GM21515 (cell line): ENCODE measurements around the gene PXDN.
"Not testable (repeated sequence)": the region's sequence is repeated elsewhere in the genome, so short reads cannot be mapped to it uniquely, and the experiment has no call there.

ENCODE experiments used
- ATAC-seq: cut with Tn5 transposase; IDR thresholded peaks from one replicate; pipeline ENCODE4 v1.9.1; 2021; ENCODE audit not compliant: unreplicated experiment

Gene PXDN

DNA sequence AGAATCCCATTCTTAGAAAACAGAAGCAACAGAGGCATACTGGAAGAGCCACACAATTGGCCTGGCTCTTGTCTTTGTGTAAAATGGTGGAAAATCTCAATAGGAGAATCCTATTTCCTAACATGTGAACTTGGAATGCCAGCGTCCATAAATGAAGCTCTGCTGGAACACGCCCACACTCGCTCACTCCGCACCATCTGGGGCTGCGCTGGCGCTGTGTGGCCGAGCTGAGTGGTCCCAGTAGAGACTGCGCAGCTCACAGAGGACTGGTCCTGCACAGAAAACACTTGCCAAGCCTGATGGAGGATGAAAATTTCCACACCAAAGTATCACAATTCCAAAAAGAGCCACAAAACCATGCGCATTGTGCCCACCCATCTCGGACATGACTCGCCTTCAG is 56.2 kb downstream of the PXDN start:
- no peak for ATAC-seq

DNA sequence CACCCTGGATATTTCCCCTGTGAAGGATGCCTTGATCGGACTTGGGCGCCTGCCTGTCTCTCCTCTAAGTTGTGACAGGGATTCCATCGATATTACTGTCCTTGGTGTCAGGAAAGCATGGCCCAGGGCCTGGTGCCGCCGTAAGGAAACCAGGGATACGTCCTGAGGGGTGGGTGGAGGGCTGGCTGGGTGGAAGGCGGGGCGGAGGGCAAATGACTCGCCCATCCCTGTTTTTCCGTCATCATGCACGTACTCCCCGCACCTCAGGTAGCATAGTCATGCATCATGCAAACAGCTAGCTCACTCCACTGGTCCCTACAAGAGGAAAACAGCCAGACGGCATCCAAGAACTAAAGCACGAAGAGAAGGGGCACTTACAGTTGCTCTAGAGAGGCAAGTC is 57.1 kb downstream of the PXDN start:
- ATAC-seq = no peak

DNA sequence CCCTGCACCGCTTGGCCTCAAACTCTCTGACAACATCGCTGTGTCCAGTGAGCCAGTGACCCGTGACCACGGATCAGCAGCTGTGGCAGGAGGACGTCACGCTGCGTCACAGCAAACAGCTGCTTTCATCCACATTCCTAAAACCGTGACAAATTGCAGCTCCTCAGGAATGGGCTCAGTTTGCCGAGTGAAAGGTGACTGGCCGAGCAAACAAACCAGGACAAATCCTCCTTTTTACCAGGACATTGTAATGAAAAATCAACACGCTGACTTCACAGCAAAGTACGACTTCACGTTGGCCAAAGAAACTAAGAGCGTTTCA is 57.6 kb downstream of the PXDN start:
- no peak for ATAC-seq

DNA sequence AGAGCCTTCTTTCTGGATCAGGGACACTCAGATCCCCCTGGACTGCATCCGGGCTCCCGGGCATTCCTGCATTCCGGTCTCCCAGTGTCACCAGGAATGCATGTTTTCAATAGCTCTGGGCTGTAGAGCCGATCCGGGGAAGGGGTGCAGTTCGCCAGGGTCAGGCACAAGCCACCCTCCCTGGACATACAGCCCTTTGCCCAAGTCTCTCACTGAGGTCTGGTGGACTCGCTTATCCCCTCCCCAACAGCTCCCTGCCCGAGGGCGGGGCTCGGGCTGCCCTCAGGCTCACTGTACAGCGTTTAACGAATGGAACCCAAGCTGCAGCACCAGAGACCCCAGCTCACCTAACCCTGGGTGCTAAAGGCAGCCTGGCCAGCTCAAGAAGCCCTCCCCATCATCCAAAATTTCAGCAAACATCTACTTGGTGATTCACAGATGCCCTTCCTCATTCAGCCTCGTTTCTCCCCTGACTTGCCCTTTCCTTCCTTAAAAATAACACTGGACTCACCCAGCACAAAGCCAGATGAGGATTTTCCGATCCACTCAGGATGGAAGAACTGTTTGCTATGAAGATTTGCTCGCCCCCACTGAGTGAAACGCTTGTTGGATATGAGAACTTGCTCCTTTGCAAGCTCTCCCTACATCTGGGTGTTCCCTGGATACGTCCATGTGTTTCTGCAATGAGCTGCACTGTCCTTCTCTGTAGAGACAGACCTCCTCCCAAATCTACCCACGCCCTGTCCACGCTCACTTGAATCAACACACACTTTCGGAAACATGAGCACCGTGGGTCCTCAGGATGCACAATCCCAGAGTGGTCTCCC is 58.1 kb downstream of the PXDN start:
- ATAC-seq = no peak

DNA sequence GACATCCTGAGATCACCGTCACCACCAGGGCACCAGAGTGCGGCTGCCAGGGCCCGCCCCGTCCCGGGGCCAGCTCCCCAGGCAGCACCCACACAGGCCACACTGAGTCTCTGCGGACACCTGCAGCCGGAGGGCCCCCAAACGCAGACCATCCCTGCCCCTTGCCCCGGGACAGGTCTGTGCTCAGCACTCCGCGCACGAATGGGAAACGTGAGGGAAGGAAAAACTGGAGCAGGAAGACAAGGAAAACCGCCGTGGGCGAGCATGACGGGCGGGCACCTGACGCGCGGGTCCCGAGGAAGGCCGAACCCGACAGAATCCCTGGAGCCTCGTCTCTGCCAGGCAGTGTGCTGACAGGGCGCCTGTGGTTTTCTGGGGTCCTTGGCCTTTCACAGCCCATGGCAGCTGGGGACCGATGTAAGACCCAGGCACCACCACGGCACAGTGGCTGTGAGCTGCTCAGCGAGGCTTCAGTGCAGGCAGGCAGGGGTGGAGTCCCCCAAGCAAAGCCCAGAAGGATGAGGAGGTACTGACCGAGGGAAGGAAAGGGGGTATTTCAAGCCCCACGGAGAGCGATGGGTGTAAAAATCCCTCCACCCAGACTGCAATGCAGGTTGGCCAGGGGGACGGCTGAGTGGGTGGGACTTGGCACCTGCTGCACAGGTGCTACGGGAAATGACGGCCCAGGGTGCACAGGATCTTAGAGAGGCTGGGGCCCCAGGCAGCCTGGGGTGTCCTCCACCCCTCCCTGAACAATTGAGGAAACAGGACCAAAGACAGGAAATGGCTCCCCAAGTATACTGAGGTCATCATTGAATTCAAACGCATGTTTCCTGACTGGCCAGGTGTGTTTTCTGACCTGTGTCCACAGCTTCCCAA is 59.0 kb downstream of the PXDN start:
- ATAC-seq = no peak

DNA sequence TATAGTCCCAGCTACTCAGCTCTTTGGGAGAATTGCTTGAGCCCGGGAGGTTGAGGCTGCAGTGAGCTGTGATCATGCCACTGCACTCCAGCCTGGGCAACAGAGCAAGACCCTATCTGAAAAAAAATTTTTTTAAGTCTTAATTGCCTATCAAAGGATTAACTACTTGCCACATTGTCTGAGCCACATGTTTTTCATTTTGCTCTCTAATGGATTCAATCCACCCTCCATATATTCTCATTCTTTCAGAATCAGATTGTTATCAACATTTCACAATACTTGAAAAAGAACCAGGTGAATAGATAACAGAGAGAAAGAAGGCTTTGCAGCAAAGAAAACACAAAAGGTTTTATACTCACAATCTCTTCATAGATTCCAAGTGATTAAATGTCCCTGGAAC is 61.0 kb downstream of the PXDN start:
- no peak for ATAC-seq

DNA sequence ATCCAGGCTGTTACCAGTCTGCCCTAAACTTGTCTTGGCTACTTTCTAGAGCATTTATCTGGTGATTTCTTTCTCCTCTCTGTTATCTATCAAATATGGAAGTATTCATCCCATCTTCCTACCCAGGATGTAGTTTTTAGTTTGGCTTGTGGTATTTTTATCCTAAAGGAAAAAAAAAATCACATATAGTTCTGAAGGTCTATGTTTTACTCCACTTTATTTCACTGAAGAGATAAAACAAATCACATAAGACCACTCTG is 62.2 kb downstream of the PXDN start:
- ATAC-seq = no peak

DNA sequence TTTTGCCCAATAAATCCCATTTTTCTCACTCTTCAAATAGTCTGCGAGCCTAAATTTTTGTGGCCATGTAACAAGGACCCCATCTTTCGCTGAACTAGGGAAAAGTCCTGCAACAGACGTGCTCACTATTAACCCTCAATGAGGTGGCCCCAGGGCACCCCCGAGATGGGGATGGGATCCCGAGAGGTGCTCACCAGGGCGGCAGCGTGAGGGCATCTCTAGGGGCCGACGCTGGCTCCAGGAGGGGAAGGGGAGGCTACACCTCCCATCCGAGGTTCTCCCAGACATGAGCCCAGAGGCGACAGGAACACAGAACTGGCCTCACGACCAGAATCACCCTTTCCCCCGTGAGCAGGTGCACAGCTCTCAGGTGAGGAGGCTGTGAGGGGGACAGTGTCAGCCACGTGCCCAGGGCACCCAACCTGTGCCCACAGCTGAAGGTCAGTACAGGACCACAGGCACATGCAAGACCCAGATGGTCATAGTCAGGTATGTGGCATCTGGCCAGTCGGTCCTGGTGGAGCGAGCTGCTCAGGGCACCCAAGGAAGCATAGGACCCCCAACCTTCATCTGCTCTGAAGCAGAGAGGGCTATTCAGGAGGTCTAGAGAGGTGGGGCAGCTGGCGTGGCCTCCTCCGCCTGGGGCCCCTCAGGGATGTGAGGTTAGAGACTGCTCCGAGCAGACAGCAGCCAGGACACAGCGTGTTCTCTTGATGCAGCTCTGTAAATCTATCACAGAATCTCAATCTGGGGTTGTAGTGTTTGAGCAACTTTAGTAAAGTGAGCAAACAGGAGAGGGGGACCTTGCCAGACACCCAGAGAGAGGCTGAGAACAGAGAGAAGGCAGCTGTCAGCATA is 62.8 kb downstream of the PXDN start:
- ATAC-seq = no peak

DNA sequence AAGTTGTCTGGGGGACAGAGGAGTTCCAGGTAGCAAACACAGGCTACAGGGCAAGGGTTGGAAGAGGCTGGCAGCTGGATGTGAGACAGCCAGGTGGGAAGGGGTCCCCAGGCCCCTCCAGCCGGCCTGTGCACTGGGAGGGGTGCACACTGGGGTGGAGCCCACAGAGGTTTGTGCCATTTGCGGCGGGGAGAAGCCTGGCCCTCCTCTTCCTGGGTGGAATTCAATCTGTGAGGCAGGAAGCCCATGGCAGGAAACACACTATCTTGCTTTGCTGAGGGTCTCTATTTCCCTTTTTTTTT is 63.3 kb downstream of the PXDN start:
- no peak for ATAC-seq

DNA sequence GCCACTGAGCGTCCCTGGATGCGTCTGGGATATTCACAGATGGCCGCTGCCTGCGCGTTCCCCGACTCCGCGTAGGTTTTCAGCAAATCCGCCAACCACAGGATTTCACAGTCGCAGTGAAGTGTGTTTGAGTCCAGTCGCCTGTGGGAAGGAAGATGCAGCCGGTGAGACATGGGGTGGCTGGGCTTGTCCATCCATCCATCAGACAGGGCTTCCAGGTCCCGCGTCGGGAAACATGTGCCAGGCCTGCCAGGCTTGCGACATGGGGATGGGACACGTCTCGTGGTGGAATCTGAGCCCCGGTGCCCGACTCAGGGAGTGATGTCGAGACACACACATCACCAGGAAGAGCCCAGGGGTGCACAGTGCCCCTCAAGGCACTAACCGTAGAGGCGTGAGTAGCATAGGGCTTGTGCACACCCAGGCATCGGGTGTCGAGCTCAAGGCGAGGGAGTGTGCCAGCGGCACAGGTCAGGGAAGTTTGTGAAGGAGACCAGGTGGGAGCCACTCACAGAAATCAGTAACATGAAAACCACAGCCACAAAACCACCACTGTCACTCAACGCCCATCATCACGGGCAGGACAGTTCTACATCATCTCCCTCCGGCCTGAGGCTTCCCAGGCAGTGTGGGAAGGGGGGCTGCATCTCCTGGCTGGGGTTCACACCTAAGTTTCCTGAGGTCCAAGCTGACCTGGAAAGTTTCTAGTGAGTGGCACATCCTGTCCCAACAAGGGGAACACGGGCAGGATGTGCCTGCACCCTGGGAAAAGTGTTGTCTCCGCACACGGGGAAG is 63.9 kb downstream of the PXDN start:
- no peak for ATAC-seq

DNA sequence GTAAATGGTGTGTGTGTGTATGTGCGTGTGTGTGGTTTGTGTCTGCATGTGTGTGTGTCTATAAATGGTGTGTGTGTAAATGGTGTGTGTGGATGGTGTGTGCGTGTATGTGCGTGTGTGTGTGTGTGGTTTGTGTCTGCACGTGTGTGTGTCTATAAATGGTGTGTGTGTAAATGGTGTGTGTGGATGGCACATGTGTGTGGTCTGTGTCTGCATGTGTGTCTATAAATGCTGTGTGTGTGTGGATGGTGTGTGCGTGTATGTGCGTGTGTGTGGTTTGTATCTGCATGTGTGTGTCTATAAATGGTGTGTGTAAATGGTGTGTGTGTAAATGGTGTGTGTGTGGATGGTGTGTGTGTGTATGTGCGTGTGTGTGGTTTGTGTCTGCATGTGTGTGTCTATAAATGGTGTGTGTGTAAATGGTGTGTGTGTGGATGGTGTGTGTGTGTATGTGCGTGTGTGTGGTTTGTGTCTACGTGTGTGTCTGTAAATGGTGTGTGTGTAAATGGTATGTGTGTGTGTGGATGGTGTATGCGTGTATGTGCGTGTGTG is 64.8 kb downstream of the PXDN start:
- not testable (repeated sequence) for ATAC-seq

DNA sequence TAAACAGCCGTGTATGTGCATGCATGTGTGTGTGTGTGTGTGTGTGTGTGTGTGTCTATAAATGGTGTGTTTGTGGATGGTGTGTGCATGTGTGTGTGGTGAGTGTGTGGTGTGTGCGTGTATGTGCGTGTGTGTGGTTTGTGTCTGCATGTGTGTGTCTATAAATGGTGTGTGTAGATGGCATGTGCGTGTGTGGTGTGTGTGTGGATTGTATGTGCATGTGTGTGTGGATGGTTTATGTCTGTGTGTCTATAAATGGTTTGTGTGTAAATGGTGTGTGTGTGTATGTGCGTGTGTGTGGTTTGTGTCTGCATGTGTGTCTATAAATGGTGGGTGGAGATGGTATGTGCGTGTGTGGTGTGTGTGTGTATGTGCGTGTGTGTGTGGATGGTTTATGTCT is 65.2 kb downstream of the PXDN start:
- not testable (repeated sequence) for ATAC-seq

DNA sequence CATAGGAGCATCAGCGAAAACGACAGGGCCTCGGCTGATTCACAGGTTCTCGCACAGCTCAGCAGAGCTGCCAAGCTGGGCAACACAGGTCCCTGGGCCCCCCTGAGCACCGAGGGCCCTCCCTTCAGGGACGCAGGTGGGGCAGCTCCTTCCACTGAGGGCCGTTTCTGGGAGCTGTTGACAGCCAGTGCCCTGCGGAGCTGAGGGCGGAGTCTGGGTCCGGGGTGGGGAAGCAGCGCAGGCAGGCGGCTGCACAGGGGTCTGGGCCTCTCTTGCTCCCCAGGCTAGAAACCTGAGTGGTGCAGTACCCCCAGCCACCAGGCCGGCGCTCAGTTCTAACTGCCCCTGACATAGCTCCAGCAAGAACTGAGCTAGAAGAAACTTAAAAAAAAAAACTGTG is 65.7 kb downstream of the PXDN start:
- no peak for ATAC-seq

DNA sequence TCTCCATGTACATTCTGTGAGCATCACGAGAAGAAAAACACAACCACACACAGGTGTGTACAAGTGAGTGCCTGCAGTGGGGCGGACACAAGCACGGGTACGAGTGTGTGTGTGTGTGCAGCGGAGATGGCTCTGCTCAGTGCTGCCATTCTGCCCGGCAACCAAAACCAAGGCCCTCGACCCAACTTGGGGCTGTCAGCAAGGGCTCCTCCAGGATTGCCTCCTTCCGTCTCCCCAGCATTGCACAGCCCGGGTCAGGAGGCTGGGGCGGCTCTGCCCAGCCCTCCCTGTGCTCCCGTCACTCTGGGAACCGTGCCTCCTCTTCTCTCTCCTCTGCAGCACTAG is 66.5 kb downstream of the PXDN start:
- no peak for ATAC-seq

DNA sequence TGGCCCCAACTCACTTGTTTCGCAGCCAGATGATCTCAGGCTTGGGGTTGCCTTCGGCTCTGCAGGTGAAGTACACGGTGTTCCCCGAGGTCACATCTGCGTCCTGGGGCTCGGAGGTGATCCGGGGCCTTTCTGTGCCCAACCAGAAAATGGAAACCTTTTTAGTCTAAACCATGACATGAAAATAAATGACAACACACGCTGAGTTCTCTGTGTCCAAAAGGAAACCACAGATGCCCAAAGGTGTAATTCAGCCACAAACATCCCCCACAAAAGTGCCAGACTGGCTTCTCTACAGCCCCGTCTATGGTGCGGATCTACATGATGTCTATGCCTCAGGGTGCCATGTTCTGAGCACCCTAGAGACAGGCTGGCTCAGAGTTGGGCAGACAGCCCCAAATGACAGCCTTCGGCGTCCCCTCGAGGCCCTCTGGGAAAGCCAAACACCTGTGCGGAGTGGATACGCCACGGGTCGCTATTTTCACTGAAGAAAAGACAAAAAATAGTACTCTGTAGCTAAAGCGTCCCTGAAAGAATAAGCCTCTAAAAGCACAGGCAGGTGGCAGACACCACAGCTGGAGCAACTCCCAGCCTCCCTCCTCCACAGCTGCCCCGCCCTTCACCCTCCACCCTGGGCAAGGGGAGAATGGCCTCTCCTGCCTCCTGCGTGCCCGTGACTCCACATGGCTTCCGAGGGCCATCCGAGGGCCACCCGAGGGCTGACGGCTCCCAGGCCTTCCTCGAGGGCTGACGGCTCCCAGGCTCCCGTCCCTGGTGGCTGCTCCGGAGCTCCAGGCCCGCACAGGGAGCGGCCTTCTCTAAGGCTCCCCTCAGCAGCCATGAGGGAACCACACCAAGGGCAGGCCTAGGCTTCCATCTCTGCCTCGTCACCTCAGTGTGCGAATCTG is 67.1 kb downstream of the PXDN start:
- ATAC-seq = no peak

DNA sequence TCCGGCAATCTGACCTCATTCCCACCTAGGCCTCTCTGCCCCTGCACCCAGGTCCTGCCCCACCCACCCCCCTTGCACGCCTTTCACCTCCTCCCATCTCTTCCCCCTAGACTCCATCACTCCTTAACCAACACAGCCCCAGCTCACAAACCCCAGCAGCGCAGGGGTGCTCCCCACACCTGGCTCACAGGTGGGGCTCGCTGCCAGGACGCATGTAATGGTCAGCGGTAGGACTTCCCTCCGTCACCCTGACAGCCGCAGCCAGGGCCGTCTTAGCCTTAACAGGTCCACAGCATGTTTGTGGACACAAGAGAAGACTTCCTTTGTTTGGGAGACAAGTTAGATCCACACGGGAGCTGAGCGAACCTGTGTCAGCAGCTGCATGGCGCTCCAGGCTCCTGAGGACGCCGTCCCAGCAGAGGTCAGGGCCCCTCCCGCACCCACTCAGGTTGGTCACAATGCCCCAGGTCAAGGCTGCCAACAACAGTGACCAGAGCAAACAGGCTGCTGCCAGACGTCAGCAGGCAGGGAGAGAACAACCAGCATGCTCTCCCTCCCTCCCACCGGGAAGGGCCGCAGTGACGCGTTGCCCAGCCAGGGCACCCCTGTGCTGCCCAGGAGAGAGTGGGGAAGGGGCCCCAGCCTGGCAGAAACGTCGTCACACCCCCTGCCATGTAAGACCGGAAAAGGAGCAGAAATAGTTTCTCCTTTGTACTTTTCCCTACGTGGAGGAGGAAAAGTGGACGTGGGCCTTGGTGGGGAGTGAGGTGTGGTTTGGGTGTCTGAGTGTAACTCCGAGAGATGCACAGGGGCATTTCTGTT is 68.0 kb downstream of the PXDN start:
- ATAC-seq = no peak

DNA sequence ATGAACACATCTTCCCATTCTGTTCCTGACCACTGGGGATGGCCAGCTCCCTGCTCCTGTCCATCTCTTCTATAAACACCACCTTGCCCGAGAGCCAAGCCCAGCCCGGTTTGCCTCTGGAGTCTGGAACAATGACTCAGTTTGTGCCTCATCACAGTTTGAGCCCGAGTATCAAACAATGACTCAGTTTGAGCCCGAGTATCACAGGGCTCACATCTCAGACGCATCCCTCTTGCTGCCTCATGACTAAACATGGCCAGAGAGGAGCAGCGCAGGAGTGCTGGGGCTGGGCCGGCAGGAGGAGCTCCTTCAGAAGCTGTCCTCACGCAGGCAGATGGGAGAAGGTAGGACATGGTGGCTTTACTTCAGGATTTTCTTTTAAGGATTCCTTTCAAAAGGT is 68.7 kb downstream of the PXDN start:
- ATAC-seq = no peak

DNA sequence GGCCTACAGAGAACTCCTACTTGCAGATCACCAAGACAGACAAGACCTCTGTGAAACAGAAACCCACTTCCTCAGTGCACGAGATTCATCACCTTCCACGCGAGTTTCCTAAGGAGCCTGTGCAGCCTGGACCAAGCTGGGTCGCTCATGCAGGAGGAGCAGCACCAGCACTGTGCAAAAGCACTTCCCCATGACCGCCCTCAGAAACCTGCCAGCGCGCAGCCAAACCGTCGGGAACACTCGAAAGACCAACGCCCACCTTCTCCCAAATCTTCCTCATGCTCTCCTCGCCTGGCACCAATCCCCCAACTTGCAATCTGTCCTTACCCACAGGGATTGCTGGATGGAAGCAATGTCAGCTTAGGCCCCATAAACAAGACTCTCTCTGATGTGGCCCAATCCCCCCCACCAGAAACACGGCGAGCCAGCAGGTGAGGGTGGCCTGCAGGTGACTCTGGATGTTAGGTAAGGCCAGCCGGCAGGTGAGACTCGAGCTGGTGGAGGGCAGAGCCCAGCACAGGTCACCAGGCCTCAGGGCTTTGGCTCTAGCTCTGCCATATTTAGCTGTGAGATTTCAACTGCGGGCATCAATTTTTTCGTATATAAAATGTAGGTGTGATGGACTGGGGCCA is 69.4 kb downstream of the PXDN start:
- no peak for ATAC-seq

DNA sequence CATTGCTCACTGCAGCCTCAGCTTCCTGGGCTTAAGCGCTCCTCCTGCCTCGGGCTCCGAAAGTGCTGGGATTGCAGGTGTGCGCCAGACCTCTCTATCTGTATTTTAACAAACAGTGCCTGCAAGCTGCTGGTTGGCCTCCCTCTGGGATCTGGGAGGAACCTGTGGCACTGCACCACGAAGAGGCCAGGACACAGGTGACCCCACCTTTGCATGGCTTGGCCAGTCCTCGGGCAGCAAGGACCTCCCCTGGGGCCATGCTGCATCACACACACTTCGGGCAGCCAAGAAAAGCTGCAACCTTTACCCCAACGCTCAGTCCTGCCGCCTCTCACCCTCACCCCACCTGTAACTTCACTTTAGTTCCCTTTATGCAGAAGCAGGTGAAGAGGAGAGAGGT is 70.0 kb downstream of the PXDN start:
- no peak for ATAC-seq
